ENCODE measurements around the gene FUT8. TPM values are rescaled to one million over a fixed set of nuclear protein-coding genes. Genes with fewer than 3 reads are reported as not detected.
"Not testable (repeated sequence)": the region's sequence is repeated elsewhere in the genome, so short reads cannot be mapped to it uniquely, and the experiment has no call there.

FUT8 gene
- total RNA-seq, 4 donors from 2014 or later: 7.9 to 27.5 (median 12.8) TPM

- no peak for DNase-seq
- peaks cover 6 to 10% of the 10 kb centered on the region in 2 donors for H3K9me3 ChIP-seq
- H3K27ac ChIP-seq: no peak overlapping the region
- intact Hi-C loops (cut with DNase I; ENCODE audit: low total_unique reads): no loop called here
- H3K4me3 ChIP-seq: no peak overlapping the region
- H3K4me1 ChIP-seq: no peaks in the 10 kb centered on the region
- in situ Hi-C loops (cut with MboI; ENCODE audit: low pct_ligation_motif_present in 1 of 4, low pct_unique_long_range_greater_than_20kb in 1 of 4, low sequenced_read_pairs in 3 of 4): no loop called here
- no peaks in the 10 kb centered on the region for H3K36me3 ChIP-seq
- no peak for TF ChIP-seq CTCF (IDR thresholded peaks at IDR 0.05)
- no peak for TF ChIP-seq POLR2A (IDR thresholded peaks at IDR 0.05)
- TF ChIP-seq EP300 (IDR thresholded peaks at IDR 0.05; ENCODE audit: low read depth): no peak
- no peak for TF ChIP-seq POLR2AphosphoS5 (IDR thresholded peaks at IDR 0.05)
- H3K27me3 ChIP-seq: no peaks in the 10 kb centered on the region
These were observed 292.3 kb downstream of the FUT8 start for GRCh38 chr14:65704850-65705249.

GRCh38 chr14:65709576-65709975, 297.0 kb downstream of the FUT8 start:
- TF ChIP-seq POLR2AphosphoS5 (IDR thresholded peaks at IDR 0.05) (no peak), EP300 (IDR thresholded peaks at IDR 0.05; ENCODE audit: low read depth) (no peak), CTCF (IDR thresholded peaks at IDR 0.05) (no peak), POLR2A (IDR thresholded peaks at IDR 0.05) (no peak)
- peaks cover 16 to 18% of the 10 kb centered on the region in 2 donors for H3K9me3 ChIP-seq
- DNase-seq: no peak
- H3K4me3 ChIP-seq: no peak overlapping the region
- no peaks in the 10 kb centered on the region for H3K27me3 ChIP-seq
- H3K36me3 ChIP-seq: no peaks in the 10 kb centered on the region
- 74 to 80% methylated on average over 6 of the region's 6 CpGs for WGBS, 2 donors (ENCODE audit: low coverage in 1 of 2)
- no peaks in the 10 kb centered on the region for H3K4me1 ChIP-seq
- intact Hi-C loops (cut with DNase I; ENCODE audit: low total_unique reads): no loop called here
- in situ Hi-C loops (cut with MboI; ENCODE audit: low pct_ligation_motif_present in 1 of 4, low pct_unique_long_range_greater_than_20kb in 1 of 4, low sequenced_read_pairs in 3 of 4): no loop called here
- H3K27ac ChIP-seq: no peak overlapping the region

GRCh38 chr14:65716813-65717212, 304.3 kb downstream of the FUT8 start:
- in situ Hi-C loops (cut with MboI; ENCODE audit: low pct_ligation_motif_present in 1 of 4, low pct_unique_long_range_greater_than_20kb in 1 of 4, low sequenced_read_pairs in 3 of 4); intact Hi-C loops (cut with DNase I; ENCODE audit: low total_unique reads); H3K36me3 ChIP-seq; DNase-seq; H3K4me3 ChIP-seq; H3K4me1 ChIP-seq; H3K27ac ChIP-seq; H3K27me3 ChIP-seq: not testable (repeated sequence)
- 96% methylated on average over 24 of the region's 35 CpGs; no CpG with 5 or more reads in 1 of the 2 donors for WGBS, 2 donors (ENCODE audit: low coverage in 1 of 2)
- peaks cover 29 to 32% of the 10 kb centered on the region in 2 donors for H3K9me3 ChIP-seq

- 93 to 96% methylated on average over 5 to 27 of the region's 29 CpGs for whole genome bisulfite sequencing, 2 donors (ENCODE audit: low coverage in 1 of 2)
- H3K27ac ChIP-seq; in situ Hi-C loops (cut with MboI; ENCODE audit: low pct_ligation_motif_present in 1 of 4, low pct_unique_long_range_greater_than_20kb in 1 of 4, low sequenced_read_pairs in 3 of 4); H3K27me3 ChIP-seq; H3K4me3 ChIP-seq; DNase-seq; intact Hi-C loops (cut with DNase I; ENCODE audit: low total_unique reads); H3K4me1 ChIP-seq; H3K36me3 ChIP-seq: not testable (repeated sequence)
- peaks cover 29 to 32% of the 10 kb centered on the region in 2 donors for H3K9me3 ChIP-seq
These were observed 304.9 kb downstream of the FUT8 start for GRCh38 chr14:65717384-65717915.

- Histone ChIP-seq H3K9me3 (peaks cover 28 to 32% of the 10 kb centered on the region in 2 donors), H3K27me3 (no peaks in the 10 kb centered on the region), H3K4me3 (no peak overlapping the region), H3K27ac (no peak overlapping the region), H3K36me3 (no peaks in the 10 kb centered on the region), H3K4me1 (no peaks in the 10 kb centered on the region)
- in situ Hi-C loops (cut with MboI; ENCODE audit: low pct_ligation_motif_present in 1 of 4, low pct_unique_long_range_greater_than_20kb in 1 of 4, low sequenced_read_pairs in 3 of 4): no loop called here
- intact Hi-C loops (cut with DNase I; ENCODE audit: low total_unique reads): no loop called here
- no peak for DNase-seq
- TF ChIP-seq EP300 (IDR thresholded peaks at IDR 0.05; ENCODE audit: low read depth) (no peak), CTCF (IDR thresholded peaks at IDR 0.05) (no peak), POLR2A (IDR thresholded peaks at IDR 0.05) (no peak), POLR2AphosphoS5 (IDR thresholded peaks at IDR 0.05) (no peak)
- 90 to 100% methylated on average over 1 of the region's 1 CpG for WGBS, 2 donors (ENCODE audit: low coverage in 1 of 2)
These were observed 306.1 kb downstream of the FUT8 start for GRCh38 chr14:65718629-65719028.
